Neural progenitor cell (in vitro differentiated cells): Measurements from ENCODE around the gene FAM163A. TPM values are rescaled to one million over a fixed set of nuclear protein-coding genes. Genes with fewer than 3 reads are reported as not detected.

Experiments used
- DNase-seq: peaks from one replicate; pipeline ENCODE4 v3.0.0-alpha.2; 2016; ENCODE audit warnings: low spot score
- H2AFZ ChIP-seq: fragments of 200-600 bp; sonication (generic); replicated peaks from 2 replicates; pipeline ENCODE4 v1.6.1; 2016; ENCODE audit warnings: antibody characterized with exemption
- H3F3A ChIP-seq: fragments of 200-600 bp; sonication (generic); 2 replicates; pipeline ENCODE4 v1.6.1; 2016; ENCODE audit warnings: antibody characterized with exemption, low read depth
- H3K27ac ChIP-seq: fragments of 200-600 bp; sonication (generic); 2 replicates; pipeline ENCODE4 v1.5.1; 2016; ENCODE audit warnings: mild to moderate bottlenecking
- H3K27me3 ChIP-seq: fragments of 200-600 bp; sonication (generic); 2 replicates; pipeline ENCODE4 v1.6.1; 2016; ENCODE audit warnings: mild to moderate bottlenecking, moderate library complexity
- H3K36me3 ChIP-seq: fragments of 200-600 bp; sonication (generic); 2 replicates; pipeline ENCODE4 v1.5.1; 2016
- H3K4me1 ChIP-seq: fragments of 200-600 bp; sonication (generic); 2 replicates; pipeline ENCODE4 v1.6.1; 2016; ENCODE audit warnings: mixed run types
- H3K4me2 ChIP-seq: fragments of 200-600 bp; sonication (generic); 2 replicates; pipeline ENCODE4 v1.6.1; 2016
- H3K4me3 ChIP-seq: fragments of 200-600 bp; sonication (generic); 2 replicates; pipeline ENCODE4 v1.5.1; 2016
- H3K79me2 ChIP-seq: fragments of 200-600 bp; sonication (generic); 2 replicates; pipeline ENCODE4 v1.6.1; 2016; ENCODE audit warnings: low read depth
- H3K9ac ChIP-seq: fragments of 200-600 bp; sonication (generic); 2 replicates; pipeline ENCODE4 v1.6.1; 2016
- H3K9me3 ChIP-seq: fragments of 200-600 bp; sonication (generic); 2 replicates; pipeline ENCODE4 v1.5.1; 2016; ENCODE audit warnings: low read depth
- H4K20me1 ChIP-seq: fragments of 200-600 bp; sonication (generic); 2 replicates; pipeline ENCODE4 v1.6.1; 2016; ENCODE audit warnings: low read depth
- H3K27ac Mint-ChIP-seq: 3 replicates; pipeline ENCODE4 v1.8.0; 2021; ENCODE audit warnings: mixed read lengths
- H3K27me3 Mint-ChIP-seq: 2 replicates; pipeline ENCODE4 v1.8.0; 2022; ENCODE audit warnings: low read depth, mild to moderate bottlenecking, inconsistent platforms, moderate library complexity, mixed read lengths; ENCODE audit not compliant: insufficient read depth
- H3K36me3 Mint-ChIP-seq: 3 replicates; pipeline ENCODE4 v1.8.0; 2021; ENCODE audit warnings: mixed read lengths
- H3K4me1 Mint-ChIP-seq: 3 replicates; pipeline ENCODE4 v1.8.0; 2021; ENCODE audit warnings: mixed read lengths
- H3K4me3 Mint-ChIP-seq: 3 replicates; pipeline ENCODE4 v1.8.0; 2021; ENCODE audit warnings: mild to moderate bottlenecking, moderate library complexity, mixed read lengths
- H3K9me3 Mint-ChIP-seq: 3 replicates; pipeline ENCODE4 v1.8.0; 2020; ENCODE audit warnings: mixed read lengths
- CTCF ChIP-seq: fragments of 200-600 bp; sonication (generic); IDR thresholded peaks from 2 replicates; pipeline ENCODE4 v1.5.1; 2017; ENCODE audit warnings: antibody characterized with exemption, mild to moderate bottlenecking
- EZH2 ChIP-seq: fragments of 200-600 bp; sonication (generic); IDR thresholded peaks from 2 replicates; pipeline ENCODE4 v1.6.1; 2017; ENCODE audit warnings: antibody characterized with exemption, mild to moderate bottlenecking, moderate library complexity
- EZH2phosphoT487 ChIP-seq: fragments of 200-600 bp; sonication (generic); IDR thresholded peaks from 2 replicates; pipeline ENCODE4 v1.6.1; 2017; ENCODE audit warnings: antibody characterized with exemption
- total RNA-seq: library from RNA; depleted of rRNA; stranded (reverse); fragments of >200 nt; gene quantifications from 2 replicates; pipeline ENCODE4 v1.2.3, GENCODE V29; 2015; ENCODE audit warnings: low replicate concordance

FAM163A gene
- total RNA-seq, 1 donor from 2014 or later = 0.11 TPM

GRCh38 chr1:179761296-179761695 is 18.2 kb downstream of the FAM163A start:
- H3K4me3 Mint-ChIP-seq = no peak overlapping the region
- Histone ChIP-seq H3K36me3 (no peaks in the 10 kb centered on the region), H3K27ac (no peak overlapping the region), H3K4me2 (no peak overlapping the region), H3K9me3 (no peaks in the 10 kb centered on the region), H3F3A (no peaks in the 10 kb centered on the region), H3K79me2 (no peaks in the 10 kb centered on the region), H3K9ac (no peak overlapping the region), H3K4me3 (no peak overlapping the region), H3K4me1 (no peaks in the 10 kb centered on the region), H3K27me3 (no peaks in the 10 kb centered on the region), H2AFZ (no peak overlapping the region), H4K20me1 (no peaks in the 10 kb centered on the region)
- DNase-seq = no peak
- no peaks in the 10 kb centered on the region for H3K36me3 Mint-ChIP-seq
- H3K9me3 Mint-ChIP-seq = no peaks in the 10 kb centered on the region
- TF ChIP-seq EZH2phosphoT487 (no peak), EZH2 (no peak), CTCF (no peak)
- H3K27me3 Mint-ChIP-seq = peaks cover 10% of the 10 kb centered on the region
- peaks cover 26% of the 10 kb centered on the region for H3K4me1 Mint-ChIP-seq
- H3K27ac Mint-ChIP-seq = peak overlapping the region; percentile 77

- no peak overlapping the region for H2AFZ ChIP-seq
- H3K9ac ChIP-seq = no peak overlapping the region
Observed at GRCh38 chr1:179761846-179762640, 19.0 kb downstream of the FAM163A start.

GRCh38 chr1:179767177-179767581 is 24.1 kb downstream of the FAM163A start:
- Histone ChIP-seq H3K27me3 (no peaks in the 10 kb centered on the region), H4K20me1 (no peaks in the 10 kb centered on the region), H3K27ac (no peak overlapping the region), H3K79me2 (no peaks in the 10 kb centered on the region), H3K4me3 (no peak overlapping the region), H2AFZ (no peak overlapping the region), H3K9me3 (no peaks in the 10 kb centered on the region), H3K9ac (no peak overlapping the region), H3K36me3 (no peaks in the 10 kb centered on the region), H3K4me1 (no peaks in the 10 kb centered on the region), H3K4me2 (no peak overlapping the region), H3F3A (no peaks in the 10 kb centered on the region)
- H3K9me3 Mint-ChIP-seq = peaks cover 10% of the 10 kb centered on the region
- H3K4me3 Mint-ChIP-seq = no peak overlapping the region
- H3K4me1 Mint-ChIP-seq = peaks cover 9% of the 10 kb centered on the region
- peak overlapping the region; percentile 62 for H3K27ac Mint-ChIP-seq
- H3K27me3 Mint-ChIP-seq = peaks cover 16% of the 10 kb centered on the region
- no peaks in the 10 kb centered on the region for H3K36me3 Mint-ChIP-seq
- TF ChIP-seq EZH2phosphoT487 (no peak), CTCF (no peak), EZH2 (no peak)
- DNase-seq = peak; percentile 59

More at GRCh38 chr1:179761846-179762640, 19.0 kb downstream of the FAM163A start:
- Mint-ChIP-seq H3K36me3 (no peaks in the 10 kb centered on the region), H3K9me3 (no peaks in the 10 kb centered on the region), H3K4me3 (no peak overlapping the region), H3K27me3 (peaks cover 10% of the 10 kb centered on the region), H3K4me1 (peaks cover 26% of the 10 kb centered on the region), H3K27ac (no peak overlapping the region)
- H3F3A ChIP-seq = no peaks in the 10 kb centered on the region
- H3K36me3 ChIP-seq = no peaks in the 10 kb centered on the region
- H3K4me1 ChIP-seq = no peaks in the 10 kb centered on the region
- no peak overlapping the region for H3K27ac ChIP-seq
- no peaks in the 10 kb centered on the region for H3K79me2 ChIP-seq
- no peaks in the 10 kb centered on the region for H3K9me3 ChIP-seq
- H4K20me1 ChIP-seq = no peaks in the 10 kb centered on the region
- no peak overlapping the region for H3K4me2 ChIP-seq
- DNase-seq = no peak
- TF ChIP-seq EZH2 = no peak
- TF ChIP-seq EZH2phosphoT487 = no peak
- TF ChIP-seq CTCF = no peak
- H3K27me3 ChIP-seq = no peaks in the 10 kb centered on the region
- no peak overlapping the region for H3K4me3 ChIP-seq
